SJCRH30 (cell line): ENCODE results near the gene TLK2. TPM values are rescaled to one million over a fixed set of nuclear protein-coding genes. Genes with fewer than 3 reads are reported as not detected.
A peak's percentile ranks its signal among the peaks of the same experiment; 100 is the strongest.
"Not testable (repeated sequence)": the region's sequence is repeated elsewhere in the genome, so short reads cannot be mapped to it uniquely, and the experiment has no call there.

ENCODE experiments used
- DNase-seq, 2 experiments: peaks; one replicate each; pipeline ENCODE4 v3.0.0-alpha.2; 2015 to 2020
- H3K27ac ChIP-seq: fragments of 250-450 bp; sonication (Bioruptor Pico); 2 replicates; pipeline ENCODE4 v1.5.1; 2020; ENCODE audit warnings: mild to moderate bottlenecking, moderate library complexity
- H3K27me3 ChIP-seq: fragments of 250-450 bp; sonication (Bioruptor Pico); 2 replicates; pipeline ENCODE4 v1.5.1; 2020; ENCODE audit warnings: mild to moderate bottlenecking, moderate library complexity
- H3K36me3 ChIP-seq: fragments of 250-450 bp; sonication (Bioruptor Pico); 2 replicates; pipeline ENCODE4 v1.5.1; 2020; ENCODE audit warnings: mild to moderate bottlenecking, moderate library complexity
- H3K4me1 ChIP-seq: fragments of 250-450 bp; sonication (Bioruptor Pico); 2 replicates; pipeline ENCODE4 v1.5.1; 2020; ENCODE audit warnings: mild to moderate bottlenecking, moderate library complexity
- H3K4me3 ChIP-seq: fragments of 250-450 bp; sonication (Bioruptor Pico); 2 replicates; pipeline ENCODE4 v1.5.1; 2020; ENCODE audit warnings: mild to moderate bottlenecking, moderate library complexity
- H3K9me3 ChIP-seq: fragments of 250-450 bp; sonication (Bioruptor Pico); replicated peaks from 2 replicates; pipeline ENCODE4 v1.5.1; 2020; ENCODE audit warnings: mild to moderate bottlenecking, moderate library complexity
- total RNA-seq: library from RNA; depleted of rRNA; stranded (reverse); fragments of >200 nt; shearing (Covaris generic); gene quantifications from 2 replicates; pipeline ENCODE4 v1.2.3, GENCODE V29; 2014

The TLK2 gene
- total RNA-seq, 1 experiment from 2014 or later = 59.5 TPM

DNA sequence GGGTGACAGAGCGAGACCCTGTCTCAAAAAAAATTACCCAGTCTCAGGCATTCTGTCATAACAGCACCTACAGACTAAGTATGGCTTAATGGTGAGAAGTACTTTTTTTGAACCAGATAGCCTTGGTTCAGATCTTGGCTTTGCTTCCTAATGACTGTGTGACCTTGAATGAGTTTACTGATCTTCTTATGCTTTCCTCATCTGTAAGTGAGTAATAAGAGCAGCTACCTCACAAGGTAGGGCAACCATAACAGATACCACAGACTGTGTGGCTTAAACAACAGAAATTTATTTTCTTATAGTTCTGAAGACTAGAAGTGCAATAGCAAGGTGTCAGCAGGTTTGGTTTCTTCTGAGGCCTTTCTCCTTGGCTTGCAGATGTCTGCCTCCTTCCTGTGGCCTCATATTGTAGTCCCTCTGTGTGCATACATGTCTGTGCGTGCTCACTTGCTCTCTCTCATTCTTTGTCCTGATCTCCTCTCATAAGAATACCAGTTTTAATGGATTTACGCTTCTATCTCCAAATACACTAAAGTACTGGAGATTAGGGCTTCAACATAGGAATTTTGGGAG lies 31.7 kb downstream of the TLK2 start:
- not testable (repeated sequence) for H3K27ac ChIP-seq, DNase-seq, H3K4me1 ChIP-seq, H3K27me3 ChIP-seq, H3K4me3 ChIP-seq, H3K9me3 ChIP-seq, H3K36me3 ChIP-seq

DNA sequence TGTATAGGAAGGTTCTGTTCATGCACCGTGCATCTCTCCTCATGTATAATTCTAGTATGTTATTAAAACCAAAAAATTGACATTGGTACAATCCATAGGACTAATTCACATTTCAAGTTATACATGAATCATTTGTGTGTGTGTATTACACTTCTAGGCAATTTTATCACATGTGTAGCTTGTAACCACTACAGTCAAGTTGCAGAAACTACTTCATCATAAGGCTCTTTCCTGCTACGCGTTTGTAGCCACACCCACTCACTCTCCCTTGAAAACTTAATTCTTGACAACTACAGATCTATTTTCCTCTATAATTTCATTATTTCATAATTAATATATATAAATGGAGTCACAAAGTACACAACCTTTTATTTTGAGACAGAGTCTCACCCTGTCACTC lies 32.4 kb downstream of the TLK2 start:
- not testable (repeated sequence) for H3K4me3 ChIP-seq, H3K9me3 ChIP-seq, DNase-seq, H3K4me1 ChIP-seq, H3K27ac ChIP-seq, H3K27me3 ChIP-seq, H3K36me3 ChIP-seq

DNA sequence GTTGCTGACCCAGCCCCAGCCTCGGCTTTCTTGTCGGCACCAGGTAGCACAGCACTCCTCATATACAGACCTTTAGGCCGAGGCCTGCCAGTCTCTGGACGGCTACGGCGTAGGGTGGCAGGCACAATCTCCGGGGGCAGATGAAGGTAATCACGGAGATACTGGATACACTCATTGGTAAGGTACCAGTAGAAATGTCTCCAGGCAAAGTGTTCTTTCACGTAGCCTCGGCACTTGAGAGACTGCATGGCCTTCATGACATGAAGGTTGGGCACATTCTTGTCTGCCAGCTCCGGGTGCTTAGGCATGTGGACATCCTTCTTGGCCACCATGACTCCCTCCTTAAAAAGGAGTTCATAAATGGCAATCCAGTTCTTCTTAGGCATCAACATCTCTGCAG lies 37.8 kb downstream of the TLK2 start:
- not testable (repeated sequence) for H3K36me3 ChIP-seq, H3K27ac ChIP-seq, H3K9me3 ChIP-seq, H3K4me1 ChIP-seq, DNase-seq, H3K4me3 ChIP-seq, H3K27me3 ChIP-seq

DNA sequence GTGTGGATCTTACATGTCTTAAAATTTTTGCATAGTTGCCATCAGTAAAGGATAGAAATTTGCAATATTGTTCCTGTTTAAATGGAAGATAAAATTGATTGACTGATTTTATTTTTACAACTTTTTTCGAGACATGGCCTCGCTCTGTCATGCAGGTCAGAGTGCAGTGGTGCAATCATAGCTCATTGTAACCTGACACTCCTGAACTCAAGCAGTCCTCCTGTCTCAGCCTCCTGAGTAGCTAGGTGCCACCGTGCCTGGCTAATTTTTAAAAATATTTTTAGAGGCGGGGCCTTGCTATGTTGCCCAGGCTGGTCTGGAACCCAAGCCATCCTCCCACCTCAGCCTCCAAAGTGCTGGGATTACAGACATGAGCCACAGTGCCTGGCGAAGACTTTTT lies 42.7 kb downstream of the TLK2 start:
- H3K4me3 ChIP-seq, H3K27me3 ChIP-seq, H3K4me1 ChIP-seq, DNase-seq, H3K36me3 ChIP-seq, H3K9me3 ChIP-seq, H3K27ac ChIP-seq: not testable (repeated sequence)

DNA sequence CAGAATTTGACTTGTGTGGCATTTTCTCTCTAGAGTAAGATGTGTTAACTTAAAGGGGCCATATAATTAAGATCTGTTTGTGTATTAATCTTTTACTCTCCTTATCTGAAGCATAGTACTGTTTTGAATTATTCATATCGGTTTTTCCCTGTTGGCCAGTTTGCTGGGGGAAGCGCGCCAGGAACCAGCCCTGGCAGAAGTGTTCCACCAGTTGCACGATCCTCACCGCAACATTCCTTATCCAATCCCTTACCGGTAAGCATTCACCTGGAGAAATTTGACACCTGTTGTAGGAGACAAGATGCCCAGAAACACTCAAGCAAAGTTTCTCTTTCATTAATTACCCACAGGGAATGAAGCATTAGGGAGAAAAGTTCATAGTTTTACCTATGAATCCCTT lies 45.5 kb downstream of the TLK2 start:
- not testable (repeated sequence) for H3K27me3 ChIP-seq, H3K27ac ChIP-seq, H3K4me3 ChIP-seq, DNase-seq, H3K36me3 ChIP-seq, H3K4me1 ChIP-seq, H3K9me3 ChIP-seq

DNA sequence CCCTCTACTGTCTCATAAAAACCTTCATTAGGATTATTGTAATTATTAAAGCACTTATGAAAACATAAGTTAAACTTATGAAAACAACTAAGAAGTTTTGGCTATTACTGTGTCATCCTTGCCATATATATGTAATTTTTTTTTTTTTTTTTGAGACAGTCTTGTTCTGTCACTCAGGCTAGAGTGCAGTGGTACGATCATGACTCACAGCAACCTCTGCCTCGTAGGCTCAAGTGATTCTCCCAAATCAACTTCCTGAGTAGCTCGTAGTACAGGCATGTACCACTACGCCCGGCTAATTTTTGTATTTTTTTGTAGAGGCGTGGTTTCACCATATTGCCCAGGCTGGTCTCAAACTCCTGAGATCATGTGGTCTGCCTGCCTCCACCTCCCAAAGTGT lies 46.7 kb downstream of the TLK2 start:
- H3K27me3 ChIP-seq, H3K9me3 ChIP-seq, H3K27ac ChIP-seq, H3K4me1 ChIP-seq, DNase-seq, H3K4me3 ChIP-seq: not testable (repeated sequence)
- peaks cover 11% of the 10 kb centered on the region; the same call in 1 of the 2 replicates for H3K36me3 ChIP-seq

DNA sequence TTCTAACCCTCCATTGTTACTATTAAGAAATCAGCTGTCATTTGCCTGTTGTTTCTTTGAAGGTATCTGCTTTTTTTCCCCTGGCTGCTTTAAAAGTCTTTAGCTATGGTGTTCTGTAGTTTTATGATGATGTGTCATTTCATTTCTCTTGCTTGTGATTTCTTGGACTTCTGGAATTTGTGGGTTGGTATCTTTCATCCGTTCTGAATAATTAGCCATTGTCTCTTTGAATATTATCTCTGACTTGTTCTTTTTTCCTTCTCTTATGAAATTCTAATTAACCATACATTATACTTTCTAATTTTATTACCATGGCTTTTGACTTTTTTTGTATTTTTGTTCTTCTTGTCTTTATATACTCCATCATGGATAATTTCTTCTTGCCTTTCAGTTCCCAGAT lies 52.3 kb downstream of the TLK2 start:
- H3K27me3 ChIP-seq, H3K27ac ChIP-seq, H3K9me3 ChIP-seq, H3K4me1 ChIP-seq, H3K4me3 ChIP-seq, DNase-seq: not testable (repeated sequence)
- H3K36me3 ChIP-seq = peaks cover 15% of the 10 kb centered on the region

DNA sequence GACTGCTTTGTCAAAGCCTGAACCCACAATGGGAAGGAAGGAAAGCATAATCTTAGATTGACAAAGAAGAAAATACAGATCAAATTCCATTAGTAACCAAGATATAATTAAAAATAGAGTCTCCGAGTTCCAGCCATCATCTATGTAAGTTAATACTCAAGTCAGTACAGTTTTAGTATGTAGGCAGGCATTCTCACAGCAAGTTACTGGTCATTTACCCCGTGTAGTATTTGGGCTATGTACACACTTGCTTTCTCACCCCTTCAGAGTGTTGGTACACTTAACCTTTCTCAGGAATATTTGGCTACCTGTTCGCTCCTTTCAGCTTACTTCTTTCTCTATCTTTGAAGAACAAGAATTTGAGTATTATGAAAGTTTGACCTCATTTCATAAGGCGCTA lies 57.9 kb downstream of the TLK2 start:
- DNase-seq, H3K9me3 ChIP-seq, H3K4me1 ChIP-seq, H3K4me3 ChIP-seq, H3K27ac ChIP-seq, H3K27me3 ChIP-seq: not testable (repeated sequence)
- H3K36me3 ChIP-seq = peaks cover 16% of the 10 kb centered on the region

DNA sequence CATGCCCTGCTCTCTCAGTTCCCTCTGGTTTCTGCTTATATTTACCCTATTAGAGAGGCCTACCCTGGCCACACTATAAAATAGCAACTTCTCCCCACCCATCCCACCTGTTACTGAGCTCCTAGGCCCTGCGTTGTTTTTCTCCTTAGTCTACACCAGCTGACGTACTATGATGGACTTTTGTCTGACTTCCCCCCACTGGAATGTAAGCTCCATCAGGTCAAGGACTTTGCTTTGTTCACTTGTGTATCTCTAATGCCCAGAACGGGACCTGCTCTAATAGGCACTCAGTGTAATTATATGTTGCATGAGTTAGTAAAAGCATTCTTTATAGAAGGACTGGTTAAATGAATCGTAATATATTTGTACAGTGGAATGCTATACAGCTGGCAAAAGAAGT lies 62.4 kb downstream of the TLK2 start:
- H3K4me3 ChIP-seq, H3K27me3 ChIP-seq, DNase-seq, H3K27ac ChIP-seq, H3K36me3 ChIP-seq, H3K4me1 ChIP-seq, H3K9me3 ChIP-seq: not testable (repeated sequence)

DNA sequence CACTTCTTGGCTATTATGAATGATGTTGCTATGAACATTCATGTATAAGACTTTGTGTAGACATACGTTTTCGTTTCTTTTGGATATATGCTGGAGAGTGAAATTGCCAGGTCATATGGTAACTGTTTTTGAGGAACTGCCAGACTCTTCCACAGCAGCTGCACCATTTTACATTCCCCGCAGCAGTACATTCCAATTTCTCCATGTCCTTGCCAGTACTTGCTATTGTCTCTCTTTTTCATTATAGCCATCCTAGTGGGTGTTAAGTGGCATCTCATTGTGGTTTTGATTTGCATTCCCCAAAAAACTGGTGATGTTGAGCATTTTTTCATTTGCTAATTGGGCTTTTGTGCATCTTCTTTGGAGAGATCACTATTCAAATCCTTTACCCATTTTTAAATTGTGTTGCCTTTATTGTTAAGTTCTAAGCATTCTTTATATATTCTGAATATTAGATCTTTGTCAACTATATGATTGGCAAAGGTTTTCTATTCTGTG lies 64.7 kb downstream of the TLK2 start:
- not testable (repeated sequence) for H3K27me3 ChIP-seq, H3K9me3 ChIP-seq, H3K4me3 ChIP-seq, H3K36me3 ChIP-seq, DNase-seq, H3K27ac ChIP-seq, H3K4me1 ChIP-seq

DNA sequence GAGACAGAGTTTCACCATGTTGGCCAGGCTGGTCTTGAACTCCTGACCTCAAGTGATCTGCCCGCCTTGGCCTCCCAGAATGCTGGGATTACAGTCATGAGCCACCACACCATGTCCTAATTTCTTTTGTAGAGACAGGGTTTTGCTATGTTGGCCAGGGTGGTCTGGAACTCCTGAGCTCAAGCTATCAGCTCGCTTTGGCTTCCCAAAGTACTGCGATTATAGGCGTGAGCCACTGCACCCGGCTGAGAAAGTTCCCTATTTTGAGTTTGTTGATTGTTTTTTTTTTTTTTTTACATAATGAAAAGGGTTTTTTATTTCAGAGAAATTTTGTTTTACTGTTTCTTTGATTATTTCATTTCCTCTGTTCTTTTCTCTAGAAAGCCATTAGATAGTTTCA lies 67.4 kb downstream of the TLK2 start:
- not testable (repeated sequence) for H3K36me3 ChIP-seq, H3K27me3 ChIP-seq, DNase-seq

DNA sequence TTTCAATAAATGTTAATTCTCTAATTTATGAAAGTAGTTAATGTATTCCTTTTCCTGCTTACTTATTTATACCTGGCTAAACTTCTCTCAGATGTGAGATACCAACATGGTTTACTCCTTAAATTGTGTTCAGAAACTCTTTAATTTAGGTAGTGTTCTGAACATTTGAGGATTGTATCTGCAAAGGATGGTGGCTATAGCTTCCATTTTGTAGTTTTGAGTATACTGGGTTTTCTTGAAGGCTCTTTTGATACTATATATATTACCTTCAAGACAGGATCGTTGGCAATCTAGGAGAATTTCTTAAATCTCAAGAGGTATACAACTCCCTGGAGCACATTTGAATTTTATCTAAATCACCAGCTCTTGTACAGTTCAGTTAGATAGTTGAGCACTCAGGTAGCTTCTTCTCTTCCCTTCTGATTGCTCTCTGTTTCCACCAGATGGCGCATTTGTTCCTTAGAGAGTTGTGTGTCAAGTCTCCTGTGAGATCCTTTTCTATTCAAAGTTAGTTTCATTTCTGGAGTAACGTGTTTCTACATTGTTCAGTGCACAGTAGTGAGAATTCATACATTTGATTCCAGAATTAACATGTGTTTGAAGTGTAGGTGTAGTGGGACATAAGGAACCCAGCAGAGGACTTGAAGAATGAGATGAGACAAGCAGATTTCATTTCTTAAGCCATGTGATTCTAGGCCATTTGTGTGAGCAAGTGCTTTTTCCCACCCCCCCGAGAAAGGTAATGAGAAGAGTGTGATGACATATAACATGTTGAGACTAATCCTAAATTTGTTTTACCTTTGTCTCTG lies 74.4 kb downstream of the TLK2 start:
- H3K27ac ChIP-seq, H3K4me1 ChIP-seq, H3K9me3 ChIP-seq, H3K4me3 ChIP-seq, H3K27me3 ChIP-seq, H3K36me3 ChIP-seq: not testable (repeated sequence)
- peak; percentile 27 to 43 for DNase-seq

More for the DNA sequence above, 67.4 kb downstream of the TLK2 start:
- H3K4me1 ChIP-seq, H3K9me3 ChIP-seq, H3K27ac ChIP-seq, H3K4me3 ChIP-seq: not testable (repeated sequence)

DNA sequence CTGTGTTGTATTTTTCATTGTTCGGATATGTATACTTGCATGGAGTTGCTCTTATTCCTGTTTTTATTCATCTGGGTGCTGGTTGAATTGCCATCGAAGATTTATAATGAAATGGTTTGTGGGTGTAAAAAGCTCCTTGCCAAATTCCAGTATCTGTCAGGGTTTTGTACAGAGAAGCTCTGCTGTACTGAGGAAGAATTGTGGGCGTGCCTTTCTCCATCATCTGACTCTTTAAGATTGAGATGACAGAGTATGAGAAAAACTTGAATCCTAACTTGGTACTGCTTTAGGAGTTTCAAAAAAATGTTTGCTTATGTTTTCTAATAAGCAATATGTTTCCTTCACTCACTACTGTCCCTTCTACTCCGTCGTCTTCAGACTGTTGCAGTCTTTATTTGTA lies 78.9 kb downstream of the TLK2 start:
- not testable (repeated sequence) for H3K27ac ChIP-seq, H3K27me3 ChIP-seq, DNase-seq

DNA sequence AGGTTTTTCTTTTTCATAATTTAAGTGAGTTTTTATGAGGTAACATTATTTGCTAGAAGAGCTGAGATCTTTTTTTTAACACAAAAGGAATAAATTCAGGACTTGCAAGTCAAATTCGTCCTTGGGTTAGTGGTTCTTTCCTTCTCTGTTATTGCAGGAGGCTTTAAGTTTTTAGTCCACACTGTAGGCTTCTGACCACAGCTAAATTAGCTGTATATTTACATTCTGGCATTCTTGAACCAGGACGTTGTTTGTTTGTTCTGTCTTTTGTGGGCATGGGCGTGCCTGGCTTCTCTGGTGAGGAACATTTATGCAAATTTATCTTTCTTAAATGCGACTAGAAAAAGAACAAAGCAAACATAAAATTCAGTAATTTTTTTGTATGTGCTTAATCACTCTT lies 80.3 kb downstream of the TLK2 start:
- not testable (repeated sequence) for H3K4me3 ChIP-seq, H3K27ac ChIP-seq, H3K9me3 ChIP-seq, H3K27me3 ChIP-seq, H3K4me1 ChIP-seq
- peaks cover 27% of the 10 kb centered on the region for H3K36me3 ChIP-seq
- peak in 1 of 2 experiments; percentile 26 for DNase-seq

More for the DNA sequence above, 78.9 kb downstream of the TLK2 start:
- H3K4me1 ChIP-seq, H3K4me3 ChIP-seq, H3K9me3 ChIP-seq: not testable (repeated sequence)
- peaks cover 18% of the 10 kb centered on the region for H3K36me3 ChIP-seq

DNA sequence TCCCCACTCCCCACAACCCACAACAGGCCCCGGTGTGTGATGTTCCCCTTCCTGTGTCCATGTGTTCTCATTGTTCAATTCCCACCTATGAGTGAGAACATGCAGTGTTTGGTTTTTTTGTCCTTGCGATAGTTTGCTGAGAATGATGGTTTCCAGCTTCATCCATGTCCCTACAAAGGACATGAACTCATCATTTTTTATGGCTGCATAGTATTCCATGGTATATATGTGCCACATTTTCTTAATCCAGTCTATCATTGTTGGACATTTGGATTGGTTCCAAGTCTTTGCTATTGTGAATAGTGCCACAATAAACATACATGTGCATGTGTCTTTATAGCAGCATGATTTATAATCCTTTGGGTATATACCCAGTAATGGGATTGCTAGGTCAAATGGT lies 82.3 kb downstream of the TLK2 start:
- not testable (repeated sequence) for H3K27me3 ChIP-seq, H3K27ac ChIP-seq, H3K4me3 ChIP-seq, DNase-seq, H3K9me3 ChIP-seq, H3K4me1 ChIP-seq
- H3K36me3 ChIP-seq = peaks cover 40% of the 10 kb centered on the region

DNA sequence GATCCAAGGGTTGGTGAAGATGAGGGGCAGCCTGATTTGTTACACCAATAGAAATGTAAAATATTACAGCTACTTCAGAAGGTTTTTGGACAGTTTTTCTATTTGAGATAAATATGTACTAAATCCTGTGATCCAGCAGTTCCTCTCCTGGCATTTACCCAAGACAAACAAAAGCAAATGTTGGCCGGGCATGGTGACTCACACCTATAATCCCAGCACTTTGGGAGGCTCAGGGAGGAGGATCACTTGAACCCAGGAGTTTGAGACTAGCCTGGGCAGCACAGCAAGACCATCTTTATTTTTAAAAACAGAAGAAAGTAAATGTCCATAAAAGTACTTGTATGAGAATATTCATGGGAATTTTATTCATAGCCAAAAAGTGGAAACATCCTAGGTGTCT lies 84.0 kb downstream of the TLK2 start:
- H3K4me1 ChIP-seq = 0 out of 2 replicates have a peak, but pooled peaks cover 3% of the 10 kb centered on the region
- H3K9me3 ChIP-seq = no peaks in the 10 kb centered on the region
- H3K27me3 ChIP-seq = no peaks in the 10 kb centered on the region
- H3K36me3 ChIP-seq = peaks cover 50% of the 10 kb centered on the region
- no peak overlapping the region for H3K27ac ChIP-seq
- peak; percentile 46 to 70 for DNase-seq
- no peak overlapping the region for H3K4me3 ChIP-seq
